ENCODE results near the gene NPHP4.

The NPHP4 gene

DNA sequence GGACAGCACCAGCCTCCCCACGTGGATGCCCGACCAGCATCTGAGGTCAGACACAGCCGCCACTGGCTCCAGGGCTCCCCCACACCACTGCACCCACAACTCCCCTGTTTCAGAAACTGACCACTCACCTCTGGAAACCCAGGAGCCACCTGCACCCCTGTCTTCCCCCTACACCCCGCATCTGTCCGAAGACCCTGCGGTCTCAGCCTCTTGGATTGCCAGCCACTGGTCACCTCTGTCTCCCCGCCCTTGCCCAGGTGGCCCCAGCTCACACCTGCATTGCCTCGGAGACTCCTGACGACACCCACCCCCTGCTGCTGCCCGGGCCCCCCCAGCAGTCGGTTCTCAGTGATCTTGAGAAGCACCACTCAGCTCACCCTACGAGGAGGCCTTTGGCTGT lies 21.3 kb upstream of the NPHP4 start:
- TF ChIP-seq, protein P1, sequence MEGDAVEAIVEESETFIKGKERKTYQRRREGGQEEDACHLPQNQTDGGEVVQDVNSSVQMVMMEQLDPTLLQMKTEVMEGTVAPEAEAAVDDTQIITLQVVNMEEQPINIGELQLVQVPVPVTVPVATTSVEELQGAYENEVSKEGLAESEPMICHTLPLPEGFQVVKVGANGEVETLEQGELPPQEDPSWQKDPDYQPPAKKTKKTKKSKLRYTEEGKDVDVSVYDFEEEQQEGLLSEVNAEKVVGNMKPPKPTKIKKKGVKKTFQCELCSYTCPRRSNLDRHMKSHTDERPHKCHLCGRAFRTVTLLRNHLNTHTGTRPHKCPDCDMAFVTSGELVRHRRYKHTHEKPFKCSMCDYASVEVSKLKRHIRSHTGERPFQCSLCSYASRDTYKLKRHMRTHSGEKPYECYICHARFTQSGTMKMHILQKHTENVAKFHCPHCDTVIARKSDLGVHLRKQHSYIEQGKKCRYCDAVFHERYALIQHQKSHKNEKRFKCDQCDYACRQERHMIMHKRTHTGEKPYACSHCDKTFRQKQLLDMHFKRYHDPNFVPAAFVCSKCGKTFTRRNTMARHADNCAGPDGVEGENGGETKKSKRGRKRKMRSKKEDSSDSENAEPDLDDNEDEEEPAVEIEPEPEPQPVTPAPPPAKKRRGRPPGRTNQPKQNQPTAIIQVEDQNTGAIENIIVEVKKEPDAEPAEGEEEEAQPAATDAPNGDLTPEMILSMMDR (IDR thresholded peaks at IDR 0.05; ENCODE audit: insufficient read depth, missing control alignments) = no peak
- FAIRE-seq (no peak), DNase-seq (ENCODE audit: insufficient read length, low spot score) (no peak)

DNA sequence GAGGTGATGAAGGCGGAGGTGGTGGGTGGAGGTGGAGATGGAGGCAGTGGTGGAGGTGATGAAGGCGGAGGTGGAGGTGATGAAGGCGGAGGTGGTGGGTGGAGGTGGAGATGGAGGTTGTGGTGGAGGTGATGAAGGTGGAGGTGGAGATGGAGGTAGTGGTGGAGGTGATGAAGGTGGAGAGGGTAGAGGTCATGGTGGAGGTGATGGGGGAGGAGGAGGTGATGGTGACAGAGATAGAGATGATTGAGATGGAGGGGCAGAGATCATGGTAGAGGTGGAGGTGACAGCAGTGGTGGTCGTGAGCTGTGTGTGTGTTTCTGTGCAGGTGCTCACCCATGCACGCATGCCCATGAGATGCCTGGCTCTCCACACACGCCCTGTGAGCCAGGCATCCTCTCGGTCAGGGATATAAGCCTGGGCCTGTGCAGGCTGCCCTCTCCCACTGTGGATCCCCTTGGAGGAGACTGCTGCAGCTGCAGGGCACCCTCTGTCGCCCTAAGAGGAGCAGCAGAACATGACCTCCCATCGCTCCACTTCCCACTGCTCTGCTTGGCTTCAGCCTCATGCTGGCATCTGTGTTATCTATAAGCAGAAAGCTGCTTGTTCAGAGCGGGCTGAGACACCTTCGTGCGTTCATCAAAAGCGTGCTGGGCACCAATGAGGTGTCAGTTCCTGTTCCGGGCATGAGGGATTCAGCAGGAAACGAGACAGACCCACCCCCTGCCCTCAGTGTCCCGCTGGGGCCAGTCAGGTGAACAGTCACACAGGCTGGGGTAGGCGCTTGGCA lies 20.5 kb upstream of the NPHP4 start:
- FAIRE-seq = no peak
- TF ChIP-seq, protein P1 (IDR thresholded peaks at IDR 0.05; ENCODE audit: insufficient read depth, missing control alignments) = no peak
- DNase-seq (ENCODE audit: insufficient read length, low spot score) = no peak

DNA sequence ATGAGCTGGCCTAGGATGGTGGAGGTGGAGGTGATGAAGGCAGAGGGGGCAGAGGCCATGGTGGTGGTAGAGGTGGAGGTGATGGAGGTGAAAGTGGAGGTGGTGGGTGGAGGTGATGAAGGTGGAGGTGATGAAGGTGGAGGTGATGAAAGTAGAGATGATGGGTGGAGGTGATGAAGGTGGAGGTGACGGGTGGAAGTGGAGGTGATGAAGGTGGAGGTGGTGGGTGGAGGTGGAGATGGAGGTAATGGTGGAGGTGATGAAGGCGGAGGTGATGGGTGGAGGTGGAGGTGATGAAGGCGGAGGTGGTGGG lies 19.7 kb upstream of the NPHP4 start:
- no peak for FAIRE-seq
- TF ChIP-seq, protein P1 (IDR thresholded peaks at IDR 0.05; ENCODE audit: insufficient read depth, missing control alignments) = no peak
- no peak for DNase-seq (ENCODE audit: insufficient read length, low spot score)

DNA sequence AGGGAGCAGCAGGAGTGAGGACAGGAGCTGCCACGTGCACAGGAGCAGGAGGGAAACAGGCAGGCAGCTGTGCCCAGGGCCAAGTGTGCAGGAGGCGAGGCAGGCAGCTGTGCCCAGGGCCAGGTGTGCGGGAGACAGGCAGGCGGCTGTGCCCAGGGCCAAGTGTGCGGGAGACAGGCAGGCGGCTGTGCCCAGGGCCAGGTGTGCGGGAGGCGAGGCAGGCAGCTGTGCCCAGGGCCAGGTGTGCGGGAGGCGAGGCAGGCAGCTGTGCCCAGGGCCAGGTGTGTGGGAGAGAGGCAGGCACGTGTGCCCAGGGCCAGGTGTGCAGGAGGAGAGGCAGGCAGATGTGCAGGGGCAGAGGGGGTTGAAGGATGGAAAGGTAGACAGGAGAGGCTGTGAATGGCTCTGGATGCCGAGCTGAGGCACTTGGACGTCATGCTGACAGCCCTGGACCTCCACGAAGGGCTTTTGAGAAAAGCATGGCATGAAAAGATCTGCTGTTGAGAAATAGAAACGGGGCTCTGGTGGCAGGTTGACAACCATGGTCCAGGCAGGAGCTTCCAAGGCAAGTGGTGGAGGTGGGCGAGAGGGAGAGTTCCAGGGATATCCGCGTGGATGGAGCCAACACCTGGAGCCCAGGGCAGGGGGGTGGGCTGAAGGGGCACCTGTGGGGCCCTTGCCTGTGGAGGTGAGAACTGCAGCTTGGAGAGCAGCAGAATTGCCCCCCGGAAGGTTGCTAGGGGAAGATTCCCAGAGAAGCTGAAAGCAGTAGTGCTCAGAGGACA lies 19.1 kb upstream of the NPHP4 start:
- DNase-seq (ENCODE audit: insufficient read length, low spot score) (no peak), FAIRE-seq (no peak)
- TF ChIP-seq, protein P1 (IDR thresholded peaks at IDR 0.05; ENCODE audit: insufficient read depth, missing control alignments) = no peak

DNA sequence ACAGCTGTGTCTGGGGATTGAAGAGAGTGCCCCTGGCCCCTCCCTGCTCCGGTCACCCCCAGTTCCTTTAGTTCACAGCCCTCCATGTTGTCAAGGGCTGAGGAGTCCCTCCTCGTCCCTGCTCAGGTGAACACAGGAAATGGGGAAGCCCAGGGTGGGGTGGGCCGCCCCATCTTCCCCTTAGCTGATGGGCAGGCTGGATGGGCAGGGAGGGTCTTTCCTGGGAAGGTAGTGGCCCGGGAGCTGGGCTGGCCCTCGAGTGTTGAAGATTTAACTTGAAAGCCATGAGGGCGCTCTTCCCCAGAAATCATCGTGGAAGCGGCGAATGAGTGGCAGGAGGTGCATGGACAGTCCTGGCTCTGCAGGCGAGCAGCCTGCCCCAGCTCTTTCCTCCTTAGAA lies 18.3 kb upstream of the NPHP4 start:
- TF ChIP-seq, protein P1 (IDR thresholded peaks at IDR 0.05; ENCODE audit: insufficient read depth, missing control alignments) = no peak
- DNase-seq (ENCODE audit: insufficient read length, low spot score) = no peak
- FAIRE-seq = no peak

DNA sequence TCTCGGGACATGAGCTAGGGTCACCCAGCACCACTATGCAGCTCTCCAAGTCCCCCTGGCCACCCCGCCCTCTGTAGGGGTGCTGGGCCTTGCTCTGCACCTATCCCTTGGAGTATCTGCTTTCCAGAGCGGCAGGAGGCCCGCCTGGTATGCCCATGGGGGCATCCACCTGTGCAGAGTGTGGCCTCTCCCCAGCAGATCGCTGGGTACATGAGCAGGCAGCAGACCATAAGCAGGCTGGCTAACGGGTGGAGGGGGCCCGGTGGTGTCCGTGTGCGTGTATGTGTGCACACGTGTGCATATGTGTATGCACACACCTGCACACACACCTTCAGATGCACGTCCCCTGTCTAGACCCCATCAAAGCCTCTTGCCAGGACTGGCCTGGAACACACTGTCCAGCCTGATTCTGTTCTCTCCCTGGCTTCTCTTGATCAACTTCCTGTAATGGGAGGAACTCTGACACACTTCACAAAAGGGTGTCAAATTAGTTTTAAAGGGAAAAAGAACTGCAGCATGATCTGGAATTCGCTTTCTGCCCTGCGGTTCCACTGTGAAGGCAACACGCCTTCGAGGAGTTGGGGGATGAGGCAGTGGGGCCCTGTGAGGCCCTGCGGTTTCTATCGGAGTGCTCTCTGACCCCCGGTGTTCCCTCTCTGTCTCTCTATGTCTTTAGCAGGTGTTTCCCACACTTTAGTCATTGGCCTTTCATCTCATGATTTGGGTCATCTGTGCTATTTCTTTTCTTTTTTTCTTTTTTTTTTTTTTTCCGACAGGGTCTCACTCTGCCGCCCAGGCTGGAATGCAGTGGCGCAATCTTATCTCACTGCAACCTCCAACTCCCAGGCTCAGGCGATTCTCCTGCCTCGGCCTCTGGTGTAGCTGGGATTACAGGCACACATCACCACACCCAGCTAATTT lies 17.2 kb upstream of the NPHP4 start:
- DNase-seq (ENCODE audit: insufficient read length, low spot score) = no peak
- TF ChIP-seq, protein P1 (IDR thresholded peaks at IDR 0.05; ENCODE audit: insufficient read depth, missing control alignments) = no peak
- no peak for FAIRE-seq

All from D721Med (cell line).